Measurements from ENCODE around the gene STK10.

GRCh38 chr5:172075656-172076055, 112.4 kb downstream of the STK10 start:
- TF ChIP-seq POLR2AphosphoS5 (IDR thresholded peaks at IDR 0.05; ENCODE audit: control insufficient read depth, insufficient read depth, low read depth, low read length) (no peak), EGR1 (conservative IDR thresholded peaks at IDR 0.05) (no peak), GABPB1 (CRISPR knock-in tag; IDR thresholded peaks at IDR 0.05) (no peak), ZBTB8A (IDR thresholded peaks at IDR 0.05; ENCODE audit: partially characterized antibody) (no peak)
